Activated CD4-positive, alpha-beta T cell treated with anti-CD3 and anti-CD28 coated beads for 4 hours (primary cell): ENCODE results near the gene RAB40C.

Experiments
- DNase-seq, 2 donors: peaks; one replicate each; pipeline ENCODE4 v3.0.0-alpha.2; 2020

RAB40C gene

GRCh38 chr16:648781-649589 is 59.1 kb downstream of the RAB40C start, which contains the start of gene WDR90:
Gene WDR90 (plus strand): TSS chr16:649365. CDS start chr16:649417, 52 bp downstream.
- peak; percentile 91 to 92 for DNase-seq

DNA sequence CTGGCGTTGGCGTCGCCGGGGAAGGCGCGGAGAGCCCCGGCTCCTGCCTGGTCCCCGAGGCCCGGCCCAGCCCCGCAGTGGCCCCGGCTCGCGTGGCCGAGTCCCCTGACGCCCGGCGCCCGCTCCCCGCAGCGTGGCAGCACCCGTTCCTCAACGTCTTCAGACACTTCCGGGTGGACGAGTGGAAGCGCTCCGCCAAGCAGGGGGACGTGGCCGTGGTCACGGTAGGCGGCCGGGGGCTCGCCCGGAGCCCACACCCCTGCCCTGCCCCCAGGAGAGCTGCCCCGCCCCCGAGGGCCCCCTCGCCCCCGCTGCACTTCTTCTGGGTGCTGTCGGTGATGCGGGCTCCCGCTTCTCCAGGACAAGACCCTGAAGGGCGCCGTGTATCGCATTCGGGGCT is 59.8 kb downstream of the RAB40C start:
- no peak for DNase-seq

GRCh38 chr16:651844-652243 is 62.0 kb downstream of the RAB40C start:
- DNase-seq = no peak

DNA sequence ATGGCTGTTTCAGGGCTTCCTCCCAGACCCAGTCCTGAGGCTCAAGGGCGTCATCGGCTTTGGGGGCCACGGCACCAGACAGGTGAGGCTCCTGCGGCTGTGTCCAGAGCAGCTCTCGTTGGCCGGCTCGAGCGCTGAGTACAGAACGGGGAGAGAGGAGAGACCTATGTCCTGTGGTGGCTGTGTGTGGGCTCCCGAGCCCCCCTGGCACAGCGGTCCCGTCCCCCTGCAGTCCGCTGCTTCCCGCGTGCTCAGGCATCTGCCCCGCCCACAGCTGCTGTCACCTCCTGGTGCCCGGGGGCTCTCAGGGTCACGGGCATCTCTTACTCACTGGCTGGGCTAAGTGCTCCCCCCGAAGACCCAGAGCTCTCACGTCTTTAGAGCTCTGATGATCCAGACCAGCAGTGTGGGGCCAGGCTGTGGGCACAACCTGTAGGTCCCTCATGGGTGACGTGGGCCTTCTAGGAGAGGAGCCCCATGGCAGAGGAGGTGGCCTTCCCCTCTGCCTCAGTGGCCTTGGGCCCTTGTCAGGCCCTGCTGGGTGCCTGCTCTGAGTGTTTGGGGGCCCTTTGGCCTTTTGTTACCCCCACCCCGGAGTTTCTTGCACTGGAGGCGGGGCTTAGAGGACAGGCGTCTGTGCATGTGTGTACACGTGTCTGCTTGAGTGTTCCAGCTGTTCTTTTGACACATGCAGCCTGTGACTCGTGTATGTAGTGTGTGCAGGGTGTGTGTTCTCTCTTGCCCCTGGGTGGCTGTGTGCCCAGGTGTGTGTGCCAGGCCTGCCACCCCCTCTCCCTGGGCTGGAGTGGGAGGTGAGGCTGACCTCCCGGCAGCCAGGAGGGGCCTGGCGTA is 62.8 kb downstream of the RAB40C start:
- DNase-seq = no peak

DNA sequence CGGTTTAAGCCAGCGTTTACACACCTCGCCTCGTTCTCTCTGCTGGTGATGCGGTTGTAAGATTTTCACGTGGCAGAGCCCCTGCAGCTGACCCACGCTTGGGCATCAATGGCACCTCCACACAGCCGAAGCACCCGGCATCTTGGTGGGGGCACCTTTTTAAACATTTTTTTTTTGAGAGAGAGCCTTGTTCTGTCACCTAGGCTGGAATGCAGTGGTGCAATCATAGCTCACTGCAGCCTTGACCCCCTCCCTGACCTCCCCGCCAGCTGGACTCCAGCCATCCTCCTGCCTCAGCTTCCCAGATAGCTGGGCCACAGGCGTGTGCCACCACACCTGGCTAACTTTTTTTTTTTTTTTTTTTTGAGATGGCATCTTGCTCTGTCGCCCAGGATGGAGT is 64.2 kb downstream of the RAB40C start:
- no peak for DNase-seq

GRCh38 chr16:657487-657886 is 67.6 kb downstream of the RAB40C start:
- DNase-seq = no peak

- no peak for DNase-seq
Observed at GRCh38 chr16:658679-659571, 69.1 kb downstream of the RAB40C start.

DNA sequence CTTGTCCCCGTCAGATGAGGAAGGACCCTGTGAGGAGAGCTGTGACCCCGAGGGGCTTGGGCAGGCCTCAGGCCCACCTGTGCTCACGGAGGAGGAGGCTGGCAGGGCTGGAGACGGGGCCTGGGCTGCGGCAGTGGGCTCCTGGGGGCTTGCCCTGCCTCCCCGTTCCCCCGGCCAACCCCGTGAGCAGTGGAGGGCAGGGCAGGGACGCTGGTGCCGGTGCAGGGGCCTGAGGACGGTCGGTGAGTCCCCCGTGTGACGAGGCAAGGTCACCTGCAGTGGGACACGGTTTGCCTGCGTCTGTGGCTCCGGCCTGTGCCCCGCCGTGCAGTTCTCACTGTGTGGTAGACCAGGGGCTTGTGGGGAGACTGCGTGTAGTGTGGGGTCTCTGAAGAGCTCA is 69.8 kb downstream of the RAB40C start:
- DNase-seq = no peak

DNA sequence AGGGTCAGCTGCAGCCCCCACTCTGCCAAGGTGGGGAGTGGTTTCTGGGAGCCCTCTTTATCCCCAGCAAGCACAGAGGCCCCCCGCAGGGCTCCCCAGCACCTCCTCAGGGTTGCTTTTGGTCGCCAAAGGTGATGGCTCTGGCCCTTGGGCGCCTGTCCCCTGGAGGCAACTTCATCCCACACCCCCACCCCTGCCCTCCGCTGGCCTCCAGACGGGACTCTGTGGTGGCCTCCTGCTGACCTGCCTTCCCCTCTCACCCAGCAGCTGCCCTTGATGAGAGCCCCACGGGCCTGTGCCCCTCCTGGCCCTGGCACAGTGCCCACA is 70.2 kb downstream of the RAB40C start:
- DNase-seq = no peak

DNA sequence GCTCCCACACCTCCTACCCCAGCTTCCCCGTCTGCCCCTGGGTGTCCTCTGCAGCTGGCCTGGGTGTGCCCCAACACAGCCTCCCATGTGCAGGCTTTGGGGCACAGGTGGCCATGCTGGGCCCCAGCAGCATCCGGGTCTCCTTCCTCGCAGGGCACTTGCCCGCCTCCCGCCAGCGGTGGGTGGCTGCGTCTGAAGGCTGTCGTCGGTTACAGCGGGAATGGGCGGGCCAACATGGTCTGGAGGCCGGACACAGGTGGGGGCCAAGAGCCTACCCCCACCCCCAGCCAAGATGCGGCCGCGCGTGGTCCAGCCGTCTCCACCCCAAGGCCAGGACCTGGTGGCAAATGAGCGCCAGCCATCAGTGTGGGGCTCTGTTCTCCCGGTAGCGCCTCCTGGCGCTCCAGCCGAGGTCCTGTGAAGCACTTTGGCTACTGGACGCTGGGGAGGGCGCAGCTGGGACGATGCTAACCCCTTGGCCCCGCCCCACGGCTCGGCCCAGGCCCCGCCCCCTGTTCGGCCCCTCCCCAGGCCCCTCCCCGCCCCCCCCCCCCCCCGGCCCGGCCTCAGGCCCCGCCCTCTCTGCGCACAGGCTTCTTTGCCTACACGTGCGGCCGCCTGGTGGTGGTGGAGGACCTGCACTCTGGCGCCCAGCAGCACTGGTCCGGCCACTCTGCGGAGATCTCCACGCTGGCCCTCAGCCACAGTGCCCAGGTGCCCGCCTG is 70.8 kb downstream of the RAB40C start:
- peak; percentile 63 to 74 for DNase-seq

DNA sequence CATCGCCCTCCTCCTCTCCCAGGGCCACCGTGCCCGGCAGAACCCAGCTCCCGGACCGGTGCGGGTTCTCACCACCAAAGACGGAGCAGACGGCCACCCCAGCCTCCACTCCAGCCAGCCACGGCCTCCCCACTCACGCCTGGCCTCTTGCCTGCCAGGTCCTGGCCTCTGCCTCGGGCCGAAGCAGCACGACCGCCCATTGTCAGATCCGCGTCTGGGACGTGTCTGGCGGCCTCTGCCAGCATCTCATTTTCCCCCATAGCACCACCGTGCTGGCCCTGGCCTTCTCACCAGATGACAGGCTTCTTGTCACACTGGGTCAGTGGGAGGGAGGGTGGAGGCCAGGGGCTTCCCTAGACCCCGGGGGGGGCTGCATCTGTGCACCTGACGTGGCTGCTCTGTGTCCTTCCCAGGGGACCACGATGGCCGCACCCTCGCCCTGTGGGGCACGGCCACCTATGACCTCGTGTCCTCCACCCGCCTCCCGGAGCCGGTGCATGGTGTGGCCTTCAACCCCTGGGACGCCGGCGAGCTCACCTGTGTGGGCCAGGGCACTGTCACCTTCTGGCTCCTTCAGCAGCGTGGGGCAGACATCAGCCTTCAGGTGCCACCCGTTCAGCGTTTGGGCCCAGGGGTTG is 71.4 kb downstream of the RAB40C start:
- no peak for DNase-seq

DNA sequence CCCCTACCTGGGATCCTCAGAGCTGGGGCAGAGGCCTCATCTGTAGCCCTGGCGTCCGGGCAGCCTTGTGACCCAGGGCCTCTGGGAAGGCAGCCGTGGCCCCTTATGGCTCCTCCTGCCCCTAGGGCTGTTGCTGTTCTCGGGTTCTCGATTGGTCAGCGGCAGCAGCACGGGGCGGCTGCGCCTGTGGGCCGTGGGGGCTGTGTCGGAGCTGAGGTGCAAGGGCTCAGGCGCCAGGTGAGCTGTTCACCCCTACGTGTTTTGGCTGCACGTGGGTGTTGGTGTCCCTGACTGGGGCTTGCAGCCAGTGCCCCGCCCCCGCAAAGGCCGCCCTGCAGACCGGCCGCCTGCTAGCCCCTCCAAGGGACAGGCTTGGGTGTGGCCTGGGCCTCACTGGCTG is 72.2 kb downstream of the RAB40C start:
- no peak for DNase-seq

GRCh38 chr16:662597-662996 is 72.7 kb downstream of the RAB40C start:
- no peak for DNase-seq

DNA sequence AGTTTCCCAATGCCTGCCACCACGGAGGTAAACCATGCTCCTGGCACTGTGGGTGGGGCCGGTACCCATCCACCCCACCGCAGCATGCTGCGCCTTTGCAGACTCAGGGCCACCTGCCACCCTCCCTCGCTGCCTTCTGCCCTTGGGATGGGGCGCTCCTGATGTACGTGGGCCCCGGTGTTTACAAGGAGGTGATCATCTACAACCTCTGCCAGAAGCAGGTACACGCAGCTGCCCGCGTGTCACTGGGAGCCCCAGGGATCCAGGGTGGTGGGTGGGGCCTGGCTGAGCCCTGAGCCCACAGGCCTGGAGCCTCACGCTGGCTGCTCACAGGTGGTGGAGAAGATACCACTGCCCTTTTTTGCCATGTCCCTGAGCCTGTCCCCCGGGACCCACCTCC is 76.7 kb downstream of the RAB40C start:
- no peak for DNase-seq

GRCh38 chr16:667113-667779 is 77.4 kb downstream of the RAB40C start:
- no peak for DNase-seq

- peak; percentile 89 to 91 for DNase-seq
Observed at GRCh38 chr16:667780-668518, 78.1 kb downstream of the RAB40C start, which contains the start of gene RHOT2. Gene RHOT2 (plus strand): TSS chr16:668132. CDS start chr16:668200, 68 bp downstream.

DNA sequence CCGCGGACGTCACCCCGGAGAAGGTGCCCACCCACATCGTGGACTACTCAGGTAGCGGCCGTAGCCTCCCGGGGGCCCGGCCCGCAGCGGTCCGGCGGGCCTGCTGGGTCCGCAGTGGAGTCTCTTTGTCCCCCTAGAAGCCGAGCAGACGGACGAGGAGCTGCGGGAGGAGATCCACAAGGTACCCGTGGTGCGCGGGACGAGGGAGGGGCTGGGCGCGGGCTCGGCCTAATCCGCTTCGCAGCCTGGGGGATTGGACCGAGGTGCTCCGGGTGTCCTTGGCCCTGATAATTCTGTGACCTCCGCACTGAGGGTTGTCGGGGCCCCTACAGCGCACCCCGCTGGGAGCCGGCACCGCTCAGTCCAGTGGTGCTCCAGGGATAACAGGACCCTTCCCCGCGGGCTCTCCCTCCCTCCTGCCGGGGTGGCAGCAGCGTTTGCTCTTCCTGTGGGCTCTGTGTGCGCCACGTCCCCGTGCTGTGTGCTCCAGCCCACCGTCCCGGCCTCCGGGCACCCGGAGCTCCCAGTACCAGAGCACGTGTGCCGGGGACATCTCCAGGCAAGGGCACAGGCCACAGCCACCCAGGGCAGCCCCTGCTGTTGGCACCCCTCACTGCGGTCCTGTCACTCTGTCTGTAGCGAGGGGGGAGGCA is 78.8 kb downstream of the RAB40C start:
- no peak for DNase-seq

GRCh38 chr16:669666-670065 is 79.8 kb downstream of the RAB40C start:
- no peak for DNase-seq

DNA sequence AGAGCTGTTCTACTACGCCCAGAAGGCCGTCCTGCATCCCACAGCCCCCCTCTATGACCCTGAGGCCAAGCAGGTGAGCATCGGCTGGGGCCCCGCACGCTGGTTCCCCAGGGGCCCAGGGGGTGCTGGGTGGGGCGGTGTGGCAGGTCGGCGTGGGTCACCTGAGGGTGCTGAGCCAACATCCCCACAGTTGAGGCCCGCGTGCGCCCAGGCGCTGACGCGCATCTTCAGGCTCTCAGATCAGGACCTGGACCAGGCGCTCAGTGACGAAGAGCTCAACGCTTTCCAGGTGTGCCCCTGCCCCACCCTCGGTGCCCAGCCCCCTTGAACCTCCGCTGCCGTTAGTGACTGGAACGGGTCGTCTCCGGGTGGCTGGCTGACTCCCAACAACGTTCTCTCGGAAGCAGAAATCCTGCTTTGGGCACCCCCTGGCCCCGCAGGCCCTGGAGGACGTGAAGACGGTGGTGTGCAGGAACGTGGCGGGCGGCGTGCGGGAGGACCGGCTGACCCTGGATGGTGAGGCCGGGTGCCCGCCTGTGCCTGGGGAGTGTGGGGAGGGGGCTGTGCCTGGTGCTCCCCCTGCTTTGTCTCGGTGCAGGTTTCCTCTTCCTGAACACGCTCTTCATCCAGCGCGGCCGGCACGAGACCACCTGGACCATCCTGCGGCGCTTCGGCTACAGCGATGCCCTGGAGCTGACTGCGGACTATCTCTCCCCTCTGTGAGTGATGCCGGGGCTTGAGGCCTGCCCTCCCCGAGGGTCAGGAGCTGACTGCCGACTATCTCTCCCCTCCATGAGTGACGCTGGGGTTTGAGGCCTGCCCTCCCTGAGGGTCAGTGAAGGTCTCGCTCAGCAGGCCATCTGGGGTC is 80.9 kb downstream of the RAB40C start:
- no peak for DNase-seq
